Sigmoid colon (tissue), 7 donors: Measurements from ENCODE around the gene CEACAM6. TPM values are rescaled to one million over a fixed set of nuclear protein-coding genes. Genes with fewer than 3 reads are reported as not detected.

Source experiments
- DNase-seq: peaks from one replicate; pipeline ENCODE4 v3.0.0-alpha.2; 2019
- H3K27ac ChIP-seq, 4 donors: fragments of 200-600 bp; sonication (generic); one replicate each; pipeline ENCODE4 v1.5.1; 2016 to 2019; ENCODE audit warnings: mild to moderate bottlenecking in 1 of 4
- H3K27me3 ChIP-seq, 3 donors: fragments of 200-600 bp; sonication (generic); one replicate each; pipeline ENCODE4 v1.5.1; 2019; ENCODE audit warnings: mild to moderate bottlenecking in 1 of 3
- H3K36me3 ChIP-seq, 4 donors: fragments of 200-600 bp; sonication (generic); one replicate each; pipeline ENCODE4 v1.5.1; 2016 to 2019
- H3K4me1 ChIP-seq, 4 donors: fragments of 200-600 bp; sonication (generic); one replicate each; pipeline ENCODE4 v1.5.1; 2017 to 2019
- H3K4me3 ChIP-seq, 4 donors: fragments of 200-600 bp; sonication (generic); one replicate each; pipeline ENCODE4 v1.5.1; 2017 to 2019; ENCODE audit warnings: mild to moderate bottlenecking in 2 of 4, moderate library complexity in 1 of 4
- H3K9me3 ChIP-seq, 4 donors: fragments of 200-600 bp in 3 of 4; sonication (generic) in 3 of 4; one replicate each; pipeline versions ENCODE4 v1.5.1 to v1.6.1; 2013 to 2019
- EP300 ChIP-seq, 4 donors: sonication (generic); formaldehyde crosslinking; IDR thresholded peaks; one replicate each; pipeline ENCODE4 v1.6.1; 2017; ENCODE audit warnings: antibody characterized with exemption in 4 of 4
- POLR2A ChIP-seq, 2 donors: fragments of 450-650 bp; IDR thresholded peaks; one replicate each; pipeline ENCODE4 v1.6.1; 2016; ENCODE audit warnings: antibody characterized with exemption in 2 of 2, mild to moderate bottlenecking in 2 of 2, moderate library complexity in 2 of 2
- POLR2AphosphoS5 ChIP-seq, 4 donors: sonication (generic); formaldehyde crosslinking; IDR thresholded peaks; one replicate each; pipeline ENCODE4 v1.6.1; 2017; ENCODE audit warnings: antibody characterized with exemption in 4 of 4
- WGBS, 2 donors: extraction: QIAGEN DNeasy Blood & Tissue Kit; methylation state at CpG; one replicate each; pipeline ENCODE4 v1.1.7; 2013; 5-methylcytosine and 5-hydroxymethylcytosine counted together
- intact Hi-C: fragments of 100-400 bp; cut with DNase I; formaldehyde crosslinking; loops from one replicate; pipeline ENCODE4 v1.15.1; 2023
- polyA plus RNA-seq, 3 donors: library from polyadenylated mRNA; stranded (reverse); fragments of 200-250 nt; gene quantifications; one replicate each; pipeline ENCODE4 v1.2.3, GENCODE V29; 2013
- total RNA-seq, 4 donors: library from RNA; depleted of rRNA; stranded (reverse); fragments of >200 nt; gene quantifications; one replicate each; pipeline ENCODE4 v1.1.0, GENCODE V29; 2016
- TF ChIP-seq, protein P1 (sequence below), 4 experiments: fragments of 450-650 bp in 3 of 4; fragments of 200-600 bp in 1 of 4; IDR thresholded peaks; one replicate each; pipeline ENCODE4 v1.5.1; 2016 to 2019; ENCODE audit warnings: antibody characterized with exemption in 4 of 4, mild to moderate bottlenecking in 3 of 4, moderate library complexity in 2 of 4
- donor health status: healthy with polysubstance abuse.
- donor health status: Bipolar disorder and iron deficiency.
- donor health status: healthy.

Gene CEACAM6
- total RNA-seq: under 1 TPM in 3 of 4 donors, not detected in 1; 0.27 to 0.71 (median 0.28) TPM
- 100 to 1,000 TPM in 2 of 3 donors, 10 to 100 TPM in 1; 35.4 to 516 (median 161) TPM for polyA plus RNA-seq

DNA sequence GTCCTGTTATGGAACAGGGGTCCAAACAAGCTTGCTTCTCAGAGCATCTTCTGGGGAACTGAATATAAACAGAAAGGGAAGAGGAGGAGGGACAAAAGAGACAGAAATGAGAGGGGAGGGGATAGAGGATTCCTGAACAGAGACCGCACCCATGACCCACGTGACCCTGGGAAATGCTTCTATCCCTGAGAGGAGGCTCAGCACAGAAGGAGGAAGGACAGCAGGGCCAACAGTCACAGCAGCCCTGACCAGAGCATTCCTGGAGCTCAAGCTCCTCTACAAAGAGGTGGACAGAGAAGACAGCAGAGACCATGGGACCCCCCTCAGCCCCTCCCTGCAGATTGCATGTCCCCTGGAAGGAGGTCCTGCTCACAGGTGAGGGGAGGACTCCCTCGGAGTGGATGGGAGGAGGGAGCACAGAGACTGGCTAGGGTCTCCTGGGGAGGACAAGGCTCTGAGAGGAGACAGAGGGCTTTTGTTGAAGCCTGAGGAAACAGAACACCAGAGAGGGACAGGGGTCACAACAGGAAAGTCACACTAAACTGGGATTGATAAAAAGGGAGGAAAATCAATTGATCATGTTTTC is at the start of gene CEACAM6:
Gene CEACAM6, plus strand, starts transcription at position 203 of the 586 bp plus-strand sequence. Its CDS starts 109 bp downstream, at position 312.
- H3K4me1 ChIP-seq: peaks cover 0 to 22% (median 10%) of the 10 kb centered on the region in 4 donors
- no peak within 1 kb of the TSS for H3K27ac ChIP-seq
- H3K27me3 ChIP-seq: no peaks in the 10 kb centered on the region
- 34 to 58% methylated on average over 3 of the region's 3 CpGs for WGBS, 2 donors
- intact Hi-C loops: loop anchor here (2.0 kb wide), 1 partner anchor 49 kb away; no protein-coding TSS in a partner anchor
- H3K36me3 ChIP-seq: no peaks in the 10 kb centered on the region
- DNase-seq: no peak
- no peak for TF ChIP-seq EP300 (IDR thresholded peaks at IDR 0.05)
- TF ChIP-seq POLR2AphosphoS5 (IDR thresholded peaks at IDR 0.05): no peak
- TF ChIP-seq, protein P1, sequence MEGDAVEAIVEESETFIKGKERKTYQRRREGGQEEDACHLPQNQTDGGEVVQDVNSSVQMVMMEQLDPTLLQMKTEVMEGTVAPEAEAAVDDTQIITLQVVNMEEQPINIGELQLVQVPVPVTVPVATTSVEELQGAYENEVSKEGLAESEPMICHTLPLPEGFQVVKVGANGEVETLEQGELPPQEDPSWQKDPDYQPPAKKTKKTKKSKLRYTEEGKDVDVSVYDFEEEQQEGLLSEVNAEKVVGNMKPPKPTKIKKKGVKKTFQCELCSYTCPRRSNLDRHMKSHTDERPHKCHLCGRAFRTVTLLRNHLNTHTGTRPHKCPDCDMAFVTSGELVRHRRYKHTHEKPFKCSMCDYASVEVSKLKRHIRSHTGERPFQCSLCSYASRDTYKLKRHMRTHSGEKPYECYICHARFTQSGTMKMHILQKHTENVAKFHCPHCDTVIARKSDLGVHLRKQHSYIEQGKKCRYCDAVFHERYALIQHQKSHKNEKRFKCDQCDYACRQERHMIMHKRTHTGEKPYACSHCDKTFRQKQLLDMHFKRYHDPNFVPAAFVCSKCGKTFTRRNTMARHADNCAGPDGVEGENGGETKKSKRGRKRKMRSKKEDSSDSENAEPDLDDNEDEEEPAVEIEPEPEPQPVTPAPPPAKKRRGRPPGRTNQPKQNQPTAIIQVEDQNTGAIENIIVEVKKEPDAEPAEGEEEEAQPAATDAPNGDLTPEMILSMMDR (IDR thresholded peaks at IDR 0.05): no peak
- no peak for TF ChIP-seq POLR2A (IDR thresholded peaks at IDR 0.05)
- H3K9me3 ChIP-seq: no peaks in the 10 kb centered on the region
- no peak within 1 kb of the TSS for H3K4me3 ChIP-seq

DNA sequence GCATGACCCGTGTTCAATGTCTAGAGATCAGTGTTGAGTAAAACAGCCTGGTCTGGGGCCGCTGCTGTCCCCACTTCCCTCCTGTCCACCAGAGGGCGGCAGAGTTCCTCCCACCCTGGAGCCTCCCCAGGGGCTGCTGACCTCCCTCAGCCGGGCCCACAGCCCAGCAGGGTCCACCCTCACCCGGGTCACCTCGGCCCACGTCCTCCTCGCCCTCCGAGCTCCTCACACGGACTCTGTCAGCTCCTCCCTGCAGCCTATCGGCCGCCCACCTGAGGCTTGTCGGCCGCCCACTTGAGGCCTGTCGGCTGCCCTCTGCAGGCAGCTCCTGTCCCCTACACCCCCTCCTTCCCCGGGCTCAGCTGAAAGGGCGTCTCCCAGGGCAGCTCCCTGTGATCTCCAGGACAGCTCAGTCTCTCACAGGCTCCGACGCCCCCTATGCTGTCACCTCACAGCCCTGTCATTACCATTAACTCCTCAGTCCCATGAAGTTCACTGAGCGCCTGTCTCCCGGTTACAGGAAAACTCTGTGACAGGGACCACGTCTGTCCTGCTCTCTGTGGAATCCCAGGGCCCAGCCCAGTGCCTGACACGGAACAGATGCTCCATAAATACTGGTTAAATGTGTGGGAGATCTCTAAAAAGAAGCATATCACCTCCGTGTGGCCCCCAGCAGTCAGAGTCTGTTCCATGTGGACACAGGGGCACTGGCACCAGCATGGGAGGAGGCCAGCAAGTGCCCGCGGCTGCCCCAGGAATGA is 48.4 kb upstream of the CEACAM6 start:
- Histone ChIP-seq H3K36me3 (no peaks in the 10 kb centered on the region), H3K27ac (no peak overlapping the region), H3K4me1 (no peaks in the 10 kb centered on the region), H3K27me3 (peaks cover 0 to 36% (median 12%) of the 10 kb centered on the region in 3 donors), H3K9me3 (no peaks in the 10 kb centered on the region), H3K4me3 (peak overlapping the region in 1 of 4 donors; percentile 31)
- no peak for DNase-seq
- 6 to 13% methylated on average over 26 of the region's 26 CpGs for WGBS, 2 donors
- TF ChIP-seq POLR2AphosphoS5 (IDR thresholded peaks at IDR 0.05) (no peak), POLR2A (IDR thresholded peaks at IDR 0.05) (no peak), EP300 (IDR thresholded peaks at IDR 0.05) (no peak)
- TF ChIP-seq, protein P1 (IDR thresholded peaks at IDR 0.05): peak; percentile 58 to 99 (median 82)
- intact Hi-C loops: loop anchor here (2.0 kb wide), 2 partner anchors 38 to 48 kb away; partner anchors contain the start of gene CEACAM6

DNA sequence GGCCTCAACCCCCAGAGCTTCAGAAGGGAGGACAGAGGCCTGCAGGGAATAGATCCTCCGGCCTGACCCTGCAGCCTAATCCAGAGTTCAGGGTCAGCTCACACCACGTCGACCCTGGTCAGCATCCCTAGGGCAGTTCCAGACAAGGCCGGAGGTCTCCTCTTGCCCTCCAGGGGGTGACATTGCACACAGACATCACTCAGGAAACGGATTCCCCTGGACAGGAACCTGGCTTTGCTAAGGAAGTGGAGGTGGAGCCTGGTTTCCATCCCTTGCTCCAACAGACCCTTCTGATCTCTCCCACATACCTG is 47.9 kb upstream of the CEACAM6 start:
- WGBS, 2 donors: 21 to 47% methylated on average over 5 of the region's 5 CpGs
- no peaks in the 10 kb centered on the region for H3K4me1 ChIP-seq

DNA sequence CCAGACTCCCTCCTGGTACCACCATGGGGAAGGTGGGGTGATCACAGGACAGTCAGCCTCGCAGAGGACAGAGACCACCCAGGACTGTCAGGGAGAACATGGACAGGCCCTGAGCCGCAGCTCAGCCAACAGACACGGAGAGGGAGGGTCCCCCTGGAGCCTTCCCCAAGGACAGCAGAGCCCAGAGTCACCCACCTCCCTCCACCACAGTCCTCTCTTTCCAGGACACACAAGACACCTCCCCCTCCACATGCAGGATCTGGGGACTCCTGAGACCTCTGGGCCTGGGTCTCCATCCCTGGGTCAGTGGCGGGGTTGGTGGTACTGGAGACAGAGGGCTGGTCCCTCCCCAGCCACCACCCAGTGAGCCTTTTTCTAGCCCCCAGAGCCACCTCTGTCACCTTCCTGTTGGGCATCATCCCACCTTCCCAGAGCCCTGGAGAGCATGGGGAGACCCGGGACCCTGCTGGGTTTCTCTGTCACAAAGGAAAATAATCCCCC is 47.4 kb upstream of the CEACAM6 start:
- TF ChIP-seq, protein P1 (IDR thresholded peaks at IDR 0.05): no peak
- TF ChIP-seq POLR2AphosphoS5 (IDR thresholded peaks at IDR 0.05) (no peak), EP300 (IDR thresholded peaks at IDR 0.05) (no peak), POLR2A (IDR thresholded peaks at IDR 0.05) (no peak)
- H3K4me1 ChIP-seq: no peaks in the 10 kb centered on the region
- H3K27me3 ChIP-seq: peaks cover 0 to 36% (median 12%) of the 10 kb centered on the region in 3 donors
- no peak for DNase-seq
- no peaks in the 10 kb centered on the region for H3K9me3 ChIP-seq
- no peak overlapping the region for H3K4me3 ChIP-seq
- H3K36me3 ChIP-seq: no peaks in the 10 kb centered on the region
- intact Hi-C loops: loop anchor here (2.0 kb wide), 2 partner anchors 37 to 47 kb away; partner anchors contain the start of gene CEACAM6
- 65 to 87% methylated on average over 5 of the region's 5 CpGs for WGBS, 2 donors
- H3K27ac ChIP-seq: no peak overlapping the region

More for the DNA sequence above, 47.9 kb upstream of the CEACAM6 start:
- no peak for DNase-seq
- intact Hi-C loops: loop anchor here (2.0 kb wide), 2 partner anchors 37 to 47 kb away; partner anchors contain the start of gene CEACAM6
- TF ChIP-seq POLR2A (IDR thresholded peaks at IDR 0.05) (no peak), EP300 (IDR thresholded peaks at IDR 0.05) (no peak), POLR2AphosphoS5 (IDR thresholded peaks at IDR 0.05) (no peak)
- TF ChIP-seq, protein P1 (IDR thresholded peaks at IDR 0.05): no peak
- peaks cover 0 to 36% (median 12%) of the 10 kb centered on the region in 3 donors for H3K27me3 ChIP-seq
- H3K4me3 ChIP-seq: no peak overlapping the region
- H3K36me3 ChIP-seq: no peaks in the 10 kb centered on the region
- no peak overlapping the region for H3K27ac ChIP-seq
- H3K9me3 ChIP-seq: no peaks in the 10 kb centered on the region
